DND-41 (cell line): ENCODE measurements around the gene TOE1.

Experiments used
- EZH2 ChIP-seq: IDR thresholded peaks from 3 replicates; pipeline ENCODE4 v1.6.1; 2012; ENCODE audit warnings: borderline replicate concordance, low read depth, mild to moderate bottlenecking, moderate library complexity, low read length, inconsistent platforms; ENCODE audit not compliant: severe bottlenecking
- TF ChIP-seq, protein P1 (sequence below): IDR thresholded peaks from 2 replicates; pipeline ENCODE4 v1.5.1; 2012; ENCODE audit warnings: borderline replicate concordance, low read length, moderate library complexity, mild to moderate bottlenecking; ENCODE audit not compliant: poor library complexity, severe bottlenecking; ENCODE audit errors: extremely low read depth

DNA sequence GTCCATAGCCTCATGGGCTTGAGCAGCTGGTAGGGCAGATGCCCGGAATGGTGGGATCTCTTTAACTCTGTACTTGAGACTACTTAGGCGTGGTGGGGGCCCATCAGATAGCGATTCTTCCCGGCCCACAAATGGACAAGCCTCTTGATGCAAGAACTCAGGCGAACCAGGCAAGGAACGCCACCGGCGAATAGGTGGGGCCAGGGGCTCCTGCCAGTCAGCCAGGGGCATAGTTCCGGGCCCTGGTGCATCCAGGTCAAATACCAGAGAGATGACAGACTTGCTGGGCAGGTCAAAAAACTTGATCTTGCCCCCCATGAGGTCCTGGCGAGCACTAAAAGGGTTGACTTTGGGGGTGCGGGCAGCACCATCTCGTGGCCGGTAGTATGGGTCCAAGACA, 5.0 kb downstream of the TOE1 start:
- TF ChIP-seq, protein P1, sequence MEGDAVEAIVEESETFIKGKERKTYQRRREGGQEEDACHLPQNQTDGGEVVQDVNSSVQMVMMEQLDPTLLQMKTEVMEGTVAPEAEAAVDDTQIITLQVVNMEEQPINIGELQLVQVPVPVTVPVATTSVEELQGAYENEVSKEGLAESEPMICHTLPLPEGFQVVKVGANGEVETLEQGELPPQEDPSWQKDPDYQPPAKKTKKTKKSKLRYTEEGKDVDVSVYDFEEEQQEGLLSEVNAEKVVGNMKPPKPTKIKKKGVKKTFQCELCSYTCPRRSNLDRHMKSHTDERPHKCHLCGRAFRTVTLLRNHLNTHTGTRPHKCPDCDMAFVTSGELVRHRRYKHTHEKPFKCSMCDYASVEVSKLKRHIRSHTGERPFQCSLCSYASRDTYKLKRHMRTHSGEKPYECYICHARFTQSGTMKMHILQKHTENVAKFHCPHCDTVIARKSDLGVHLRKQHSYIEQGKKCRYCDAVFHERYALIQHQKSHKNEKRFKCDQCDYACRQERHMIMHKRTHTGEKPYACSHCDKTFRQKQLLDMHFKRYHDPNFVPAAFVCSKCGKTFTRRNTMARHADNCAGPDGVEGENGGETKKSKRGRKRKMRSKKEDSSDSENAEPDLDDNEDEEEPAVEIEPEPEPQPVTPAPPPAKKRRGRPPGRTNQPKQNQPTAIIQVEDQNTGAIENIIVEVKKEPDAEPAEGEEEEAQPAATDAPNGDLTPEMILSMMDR, result no peak
- no peak for TF ChIP-seq EZH2
